Spleen (tissue), 7 donors: ENCODE results near the gene OR52A1.

Experiments used
- CTCF ChIP-seq, 11 experiments: fragments of 200-600 bp in 7 of 11; fragments of 450-650 bp in 4 of 11; sonication (generic) in 4 of 11; IDR thresholded peaks in 8 of 11; conservative IDR thresholded peaks in 3 of 11; 1 replicate in 7 of 11; 2 replicates in 4 of 11; pipeline versions ENCODE4 v1.4.0 to v1.8.0; 2016 to 2021; ENCODE audit warnings: antibody characterized with exemption in 11 of 11, inconsistent platforms in 4 of 11, mild to moderate bottlenecking in 1 of 11
- POLR2AphosphoS5 ChIP-seq, 3 donors: sonication (generic); formaldehyde crosslinking; IDR thresholded peaks; one replicate each; pipeline ENCODE4 v1.5.1; 2017; ENCODE audit warnings: antibody characterized with exemption in 3 of 3
- donor health status: DM: no; HTN: no; CAD: no; lungs with moderate emphysema.
- donor health status: DM: no; HTN: no; CAD: no.
- donor health status: DM: no; HTN: no; CAD: no.

GRCh38 chr11:5103066-5103465 is 51.5 kb downstream of the OR52A1 start:
- TF ChIP-seq CTCF (IDR thresholded peaks at IDR 0.05 in 8 of 11, conservative IDR thresholded peaks at IDR 0.05 in 3 of 11) (no peak), POLR2AphosphoS5 (IDR thresholded peaks at IDR 0.05) (no peak)
